Measurements from ENCODE around the gene ELK4.

DNA sequence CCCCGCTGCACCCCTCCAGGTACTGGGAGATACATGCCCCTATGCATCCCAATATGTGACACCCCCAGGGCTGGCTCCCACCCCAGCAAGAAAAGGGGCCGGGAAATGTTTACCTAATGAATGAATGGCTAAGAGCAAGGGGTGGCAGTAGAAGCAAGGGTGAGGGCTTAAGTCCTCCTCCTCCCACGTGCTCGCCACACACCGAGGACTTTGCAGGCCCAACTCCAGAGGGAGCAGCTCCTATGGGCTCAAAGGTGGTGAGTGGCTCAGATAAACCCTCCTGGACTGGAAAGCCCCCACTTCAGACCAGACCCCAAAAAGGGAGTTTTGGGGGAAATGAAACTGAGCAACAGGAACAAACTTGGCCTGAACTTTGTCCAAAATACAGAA lies 37.1 kb upstream of the ELK4 start:
- TF ChIP-seq EZH2 (IDR thresholded peaks at IDR 0.05; ENCODE audit: insufficient read depth, poor library complexity, severe bottlenecking) (no peak), EZH2phosphoT487 (IDR thresholded peaks at IDR 0.05; ENCODE audit: insufficient read depth, low read depth) (no peak)
